HL-60 (cell line): Measurements from ENCODE around the gene PIGR.

ENCODE experiments used
- DNase-seq, 2 experiments: peaks; one replicate each; pipeline ENCODE4 v3.0.0-alpha.2; 2010 to 2020; ENCODE audit warnings: low read depth in 1 of 2, low spot score in 1 of 2
- H3K27ac ChIP-seq: fragments of 250-450 bp; sonication (Bioruptor Pico); replicated peaks from 2 replicates; pipeline ENCODE4 v1.5.1; 2020; ENCODE audit warnings: mild to moderate bottlenecking, moderate library complexity
- H3K27me3 ChIP-seq: fragments of 250-450 bp; sonication (Bioruptor Pico); 2 replicates; pipeline ENCODE4 v1.5.1; 2021; ENCODE audit warnings: mild to moderate bottlenecking, moderate library complexity; ENCODE audit not compliant: insufficient read depth, poor library complexity, severe bottlenecking
- H3K4me3 ChIP-seq: replicated peaks from 2 replicates; pipeline ENCODE4 v1.5.1; 2011; ENCODE audit warnings: mild to moderate bottlenecking, control low read depth, low read length; ENCODE audit not compliant: insufficient read depth
- CTCF ChIP-seq: IDR thresholded peaks from one replicate; pipeline ENCODE4 v1.5.1; 2011; ENCODE audit warnings: low read length, control low read depth, inconsistent platforms; ENCODE audit not compliant: insufficient read depth
- GABPA ChIP-seq: IDR thresholded peaks from 2 replicates; pipeline ENCODE4 v1.6.1; 2012; ENCODE audit warnings: low read depth
- POLR2AphosphoS5 ChIP-seq: IDR thresholded peaks from 2 replicates; pipeline ENCODE4 v1.6.1; 2012; ENCODE audit warnings: low read depth
- REST ChIP-seq: IDR thresholded peaks from 2 replicates; pipeline ENCODE4 v1.6.1; 2012; ENCODE audit warnings: low read depth; ENCODE audit not compliant: insufficient replicate concordance
- SPI1 ChIP-seq: IDR thresholded peaks from 2 replicates; pipeline ENCODE4 v1.6.1; 2012; ENCODE audit warnings: low read depth, mild to moderate bottlenecking, borderline replicate concordance

Gene PIGR

GRCh38 chr1:206880314-206880713, 66.0 kb downstream of the PIGR start:
- no peak for TF ChIP-seq SPI1
- TF ChIP-seq POLR2AphosphoS5, result no peak
- no peak for TF ChIP-seq REST
- no peak for TF ChIP-seq GABPA
- no peak for TF ChIP-seq CTCF
- Histone ChIP-seq H3K27me3 (peaks cover 2% of the 10 kb centered on the region), H3K27ac (no peak overlapping the region), H3K4me3 (no peak overlapping the region)
- no peak for DNase-seq
